Prostate gland (tissue), 2 donors: Measurements from ENCODE around the gene KRTAP10-10.

Experiments used
- POLR2A ChIP-seq: fragments of 450-650 bp; IDR thresholded peaks from one replicate; pipeline ENCODE4 v1.6.1; 2016; ENCODE audit warnings: antibody characterized with exemption, mild to moderate bottlenecking
- POLR2AphosphoS5 ChIP-seq: sonication (generic); formaldehyde crosslinking; IDR thresholded peaks from one replicate; pipeline ENCODE4 v1.6.1; 2017; ENCODE audit warnings: antibody characterized with exemption
- TF ChIP-seq, protein P1 (sequence below), 4 experiments: fragments of 200-600 bp in 2 of 4; fragments of 450-650 bp in 2 of 4; sonication (generic) in 2 of 4; IDR thresholded peaks; 1 replicate in 3 of 4; 2 replicates in 1 of 4; pipeline ENCODE4 v1.5.1; 2016 to 2019; ENCODE audit warnings: antibody characterized with exemption in 4 of 4, mild to moderate bottlenecking in 2 of 4, moderate library complexity in 2 of 4

DNA sequence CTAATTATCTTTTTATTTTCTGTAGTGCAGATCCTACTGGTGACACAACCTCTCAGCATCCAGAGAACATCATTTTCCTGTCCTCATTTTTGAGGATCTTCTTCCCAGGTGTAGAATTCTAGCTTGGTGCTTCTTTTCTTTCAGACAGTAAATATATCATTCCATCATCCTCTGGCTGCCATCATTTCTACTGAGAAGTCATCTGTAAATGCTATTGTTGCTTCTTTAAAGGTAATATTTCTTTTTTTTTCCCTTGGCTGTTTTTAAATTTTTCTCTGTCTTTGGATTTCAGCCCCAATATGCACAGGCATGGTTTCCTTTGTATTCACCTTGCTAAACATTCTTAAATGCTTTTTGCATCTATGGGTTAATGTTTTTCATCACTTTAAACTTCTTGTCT is 13.6 kb upstream of the KRTAP10-10 start:
- TF ChIP-seq, protein P1, sequence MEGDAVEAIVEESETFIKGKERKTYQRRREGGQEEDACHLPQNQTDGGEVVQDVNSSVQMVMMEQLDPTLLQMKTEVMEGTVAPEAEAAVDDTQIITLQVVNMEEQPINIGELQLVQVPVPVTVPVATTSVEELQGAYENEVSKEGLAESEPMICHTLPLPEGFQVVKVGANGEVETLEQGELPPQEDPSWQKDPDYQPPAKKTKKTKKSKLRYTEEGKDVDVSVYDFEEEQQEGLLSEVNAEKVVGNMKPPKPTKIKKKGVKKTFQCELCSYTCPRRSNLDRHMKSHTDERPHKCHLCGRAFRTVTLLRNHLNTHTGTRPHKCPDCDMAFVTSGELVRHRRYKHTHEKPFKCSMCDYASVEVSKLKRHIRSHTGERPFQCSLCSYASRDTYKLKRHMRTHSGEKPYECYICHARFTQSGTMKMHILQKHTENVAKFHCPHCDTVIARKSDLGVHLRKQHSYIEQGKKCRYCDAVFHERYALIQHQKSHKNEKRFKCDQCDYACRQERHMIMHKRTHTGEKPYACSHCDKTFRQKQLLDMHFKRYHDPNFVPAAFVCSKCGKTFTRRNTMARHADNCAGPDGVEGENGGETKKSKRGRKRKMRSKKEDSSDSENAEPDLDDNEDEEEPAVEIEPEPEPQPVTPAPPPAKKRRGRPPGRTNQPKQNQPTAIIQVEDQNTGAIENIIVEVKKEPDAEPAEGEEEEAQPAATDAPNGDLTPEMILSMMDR (IDR thresholded peaks at IDR 0.05) = no peak
- TF ChIP-seq POLR2AphosphoS5 (no peak), POLR2A (no peak)
